K562 (cell line): Measurements from ENCODE around the gene SGK1. TPM values are rescaled to one million over a fixed set of nuclear protein-coding genes. Genes with fewer than 3 reads are reported as not detected.

Experiments
- ATF3 ChIP-seq, 2 experiments: fragments of 450-650 bp in 1 of 2; sonication (generic) in 1 of 2; formaldehyde crosslinking in 1 of 2; IDR thresholded peaks in 1 of 2; conservative IDR thresholded peaks in 1 of 2; 2 replicates each; pipeline versions ENCODE4 v1.6.1 to v1.8.1; 2016 to 2023; ENCODE audit warnings: mild to moderate bottlenecking in 2 of 2, moderate library complexity in 2 of 2, inconsistent platforms in 1 of 2, missing genetic modification reagents in 1 of 2
- BHLHE40 ChIP-seq: IDR thresholded peaks from 2 replicates; pipeline ENCODE4 v1.6.1; 2011; ENCODE audit warnings: low read length, improper control_type of control experiment
- C11orf30 ChIP-seq: fragments of 450-650 bp; IDR thresholded peaks from 2 replicates; pipeline ENCODE4 v1.6.1; 2016; ENCODE audit warnings: low read depth, mild to moderate bottlenecking
- EP300 ChIP-seq: IDR thresholded peaks from 2 replicates; pipeline ENCODE4 v1.6.1; 2012; ENCODE audit warnings: low read length, improper control_type of control experiment
- HMBOX1 ChIP-seq: sonication (generic); IDR thresholded peaks from 2 replicates; pipeline ENCODE4 v1.6.1; 2016
- L3MBTL2 ChIP-seq: fragments of 450-650 bp; IDR thresholded peaks from 2 replicates; pipeline ENCODE4 v1.6.1; 2016; ENCODE audit warnings: mild to moderate bottlenecking, moderate library complexity
- MAFK ChIP-seq: IDR thresholded peaks from 2 replicates; pipeline ENCODE4 v1.6.1; 2011; ENCODE audit warnings: low read length, improper control_type of control experiment
- MBD2 ChIP-seq: sonication (generic); IDR thresholded peaks from 2 replicates; pipeline ENCODE4 v1.6.1; 2016; ENCODE audit warnings: low read depth, borderline replicate concordance
- MYBL2 ChIP-seq, 2 experiments: fragments of 450-650 bp in 1 of 2; sonication (generic) in 1 of 2; formaldehyde crosslinking in 1 of 2; IDR thresholded peaks; 2 replicates each; pipeline versions ENCODE4 v1.6.1 to v1.8.1; 2017 to 2022; ENCODE audit warnings: borderline replicate concordance in 1 of 2, inconsistent platforms in 1 of 2, low read depth in 1 of 2, mild to moderate bottlenecking in 1 of 2, missing genetic modification reagents in 1 of 2, moderate library complexity in 1 of 2
- NFE2 ChIP-seq: IDR thresholded peaks from 2 replicates; pipeline ENCODE4 v1.6.1; 2014; ENCODE audit warnings: antibody characterized with exemption, low read depth
- SP2 ChIP-seq: IDR thresholded peaks from 2 replicates; pipeline ENCODE4 v1.6.1; 2011; ENCODE audit warnings: mild to moderate bottlenecking, low read depth, low read length, moderate library complexity; ENCODE audit not compliant: poor library complexity, severe bottlenecking; ENCODE audit errors: extremely low read depth
- TOE1 ChIP-seq, 2 experiments: fragments of 450-650 bp in 1 of 2; sonication (generic) in 1 of 2; formaldehyde crosslinking in 1 of 2; IDR thresholded peaks; 2 replicates each; pipeline versions ENCODE4 v1.7.1 to v1.8.0; 2016 to 2022; ENCODE audit warnings: borderline replicate concordance in 2 of 2, mild to moderate bottlenecking in 2 of 2, antibody characterized with exemption in 1 of 2, inconsistent platforms in 1 of 2, low read depth in 1 of 2, missing genetic modification reagents in 1 of 2, moderate library complexity in 1 of 2
- ZNF780A ChIP-seq: fragments of 250-450 bp; sonication (Bioruptor Pico); IDR thresholded peaks from 2 replicates; pipeline ENCODE4 v1.5.0; 2021; ENCODE audit warnings: mild to moderate bottlenecking
- polyA plus RNA-seq, 8 experiments: library from polyadenylated mRNA; depleted of rRNA in 4 of 8; stranded (reverse) in 5 of 8; unstranded in 3 of 8; fragments of >200 nt; fragmentation: Nextera tagmentation in 2 of 8; fragmentation: Illumina TruSeq in 1 of 8; extraction: Ambion mirVana in 2 of 8; extraction: Trizol in 1 of 8; gene quantifications; 2 replicates each; pipeline versions ENCODE4 v1.2.1 to v1.2.3, GENCODE V29; 2011 to 2014; ENCODE audit warnings: inconsistent platforms in 1 of 8, missing spikeins in 1 of 8
- total RNA-seq, 7 experiments: library from RNA; depleted of rRNA in 6 of 7; stranded (reverse); fragments of >200 nt in 6 of 7; fragmentation: Illumina TruSeq in 2 of 7; extraction: Trizol in 2 of 7; gene quantifications; 2 replicates each; pipeline versions ENCODE4 v1.2.1 to v1.2.3, GENCODE V29; 2011 to 2021; ENCODE audit warnings: low replicate concordance in 1 of 7
- TF ChIP-seq, protein P1 (sequence below): IDR thresholded peaks from 2 replicates; pipeline ENCODE4 v1.6.1; 2011; ENCODE audit not compliant: insufficient read length; ENCODE audit errors: extremely low read depth
- TF ChIP-seq, protein P2 (sequence below): fragments of 450-650 bp; IDR thresholded peaks from 2 replicates; pipeline ENCODE4 v1.6.1; 2016
- TF ChIP-seq, protein P3 (sequence below): fragments of 200-800 bp; sonication (Bioruptor generic); IDR thresholded peaks from 2 replicates; pipeline ENCODE4 v1.6.1; 2017; ENCODE audit warnings: missing genetic modification characterization, missing compliant biosample characterization

Gene SGK1
- total and polyA plus RNA-seq, 9 of the 15 experiments (the other 6 are each of a cell fraction or from before 2014, with no cell fraction given), result 3.5 to 7.2 (median 3.9) TPM

DNA sequence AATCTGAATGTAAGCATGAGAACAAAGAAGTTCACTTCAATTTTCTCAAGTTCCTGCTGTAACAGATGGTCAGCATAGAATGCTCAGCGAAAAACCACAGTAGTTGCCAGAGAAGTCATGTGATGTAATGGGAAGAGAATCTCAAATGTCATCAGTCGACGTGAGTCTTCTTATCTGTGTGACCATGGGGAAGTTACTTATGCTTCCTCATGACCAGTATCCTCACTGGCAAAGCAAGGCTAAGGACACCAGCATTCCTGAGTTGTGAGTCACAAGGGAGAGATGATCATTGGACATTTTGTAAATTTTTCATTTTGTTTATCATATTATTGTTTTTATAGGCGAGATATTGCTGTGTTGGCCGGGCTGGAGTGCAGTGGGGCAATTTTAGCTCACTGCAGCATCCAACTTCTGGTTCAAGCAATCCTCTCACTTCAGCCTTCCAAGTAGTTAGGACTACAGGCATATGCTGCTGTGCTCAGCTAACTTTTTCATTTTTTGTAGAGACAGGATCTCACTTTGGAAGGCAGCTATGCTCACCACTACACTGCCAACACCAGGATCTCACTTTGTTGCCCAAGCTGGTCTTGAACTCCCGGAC lies 21.9 kb downstream of the SGK1 start (continued):
- no peak; the same call in 1 of the 2 replicates for TF ChIP-seq MYBL2 (IDR thresholded peaks at IDR 0.05; ENCODE audit: low read depth)
- TF ChIP-seq MYBL2 (CRISPR knock-in tag; IDR thresholded peaks at IDR 0.05; ENCODE audit: borderline replicate concordance), result no peak
- TF ChIP-seq ATF3 (IDR thresholded peaks at IDR 0.05), result peak; percentile 98
- TF ChIP-seq ATF3 (CRISPR knock-in tag; conservative IDR thresholded peaks at IDR 0.05), result peak; percentile 77; the same call in 1 of the 2 replicates
- peak; percentile 98 for TF ChIP-seq TOE1 (IDR thresholded peaks at IDR 0.05; ENCODE audit: borderline replicate concordance)
- no peak for TF ChIP-seq TOE1 (CRISPR knock-in tag; IDR thresholded peaks at IDR 0.05; ENCODE audit: borderline replicate concordance, low read depth)
- TF ChIP-seq, protein P1, sequence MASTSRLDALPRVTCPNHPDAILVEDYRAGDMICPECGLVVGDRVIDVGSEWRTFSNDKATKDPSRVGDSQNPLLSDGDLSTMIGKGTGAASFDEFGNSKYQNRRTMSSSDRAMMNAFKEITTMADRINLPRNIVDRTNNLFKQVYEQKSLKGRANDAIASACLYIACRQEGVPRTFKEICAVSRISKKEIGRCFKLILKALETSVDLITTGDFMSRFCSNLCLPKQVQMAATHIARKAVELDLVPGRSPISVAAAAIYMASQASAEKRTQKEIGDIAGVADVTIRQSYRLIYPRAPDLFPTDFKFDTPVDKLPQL, result no peak
- TF ChIP-seq, protein P2, sequence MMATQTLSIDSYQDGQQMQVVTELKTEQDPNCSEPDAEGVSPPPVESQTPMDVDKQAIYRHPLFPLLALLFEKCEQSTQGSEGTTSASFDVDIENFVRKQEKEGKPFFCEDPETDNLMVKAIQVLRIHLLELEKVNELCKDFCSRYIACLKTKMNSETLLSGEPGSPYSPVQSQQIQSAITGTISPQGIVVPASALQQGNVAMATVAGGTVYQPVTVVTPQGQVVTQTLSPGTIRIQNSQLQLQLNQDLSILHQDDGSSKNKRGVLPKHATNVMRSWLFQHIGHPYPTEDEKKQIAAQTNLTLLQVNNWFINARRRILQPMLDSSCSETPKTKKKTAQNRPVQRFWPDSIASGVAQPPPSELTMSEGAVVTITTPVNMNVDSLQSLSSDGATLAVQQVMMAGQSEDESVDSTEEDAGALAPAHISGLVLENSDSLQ, result peak; percentile 72
- TF ChIP-seq L3MBTL2, result peak; percentile 72; the same call in 1 of the 2 replicates
- TF ChIP-seq, protein P3, sequence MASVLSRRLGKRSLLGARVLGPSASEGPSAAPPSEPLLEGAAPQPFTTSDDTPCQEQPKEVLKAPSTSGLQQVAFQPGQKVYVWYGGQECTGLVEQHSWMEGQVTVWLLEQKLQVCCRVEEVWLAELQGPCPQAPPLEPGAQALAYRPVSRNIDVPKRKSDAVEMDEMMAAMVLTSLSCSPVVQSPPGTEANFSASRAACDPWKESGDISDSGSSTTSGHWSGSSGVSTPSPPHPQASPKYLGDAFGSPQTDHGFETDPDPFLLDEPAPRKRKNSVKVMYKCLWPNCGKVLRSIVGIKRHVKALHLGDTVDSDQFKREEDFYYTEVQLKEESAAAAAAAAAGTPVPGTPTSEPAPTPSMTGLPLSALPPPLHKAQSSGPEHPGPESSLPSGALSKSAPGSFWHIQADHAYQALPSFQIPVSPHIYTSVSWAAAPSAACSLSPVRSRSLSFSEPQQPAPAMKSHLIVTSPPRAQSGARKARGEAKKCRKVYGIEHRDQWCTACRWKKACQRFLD (CRISPR knock-in tag), result peak; percentile 65; the same call in 1 of the 2 replicates
- peak; percentile 60 for TF ChIP-seq C11orf30
- TF ChIP-seq NFE2, result peak; percentile 70
- TF ChIP-seq HMBOX1, result peak; percentile 86
- peak; percentile 84 for TF ChIP-seq BHLHE40
- TF ChIP-seq MAFK, result peak; percentile 41; the same call in 1 of the 2 replicates
- no peak for TF ChIP-seq ZNF780A (CRISPR knock-in tag)
- TF ChIP-seq SP2, result no peak
- 0 out of 2 replicates have a peak, but pooled peaks have one; percentile 27 for TF ChIP-seq MBD2
- TF ChIP-seq EP300, result peak; percentile 93
